ENCODE data around the gene SPRED2. TPM values are rescaled to one million over a fixed set of nuclear protein-coding genes. Genes with fewer than 3 reads are reported as not detected.

Gene SPRED2
- total and polyA plus RNA-seq, 2 of the 8 experiments (the other 6 are each of a cell fraction or from before 2014, with no cell fraction given), result 15.3 to 22.5 TPM

GRCh38 chr2:65347913-65348312 is 84.5 kb downstream of the SPRED2 start (continued):
- TF ChIP-seq RNF2 (IDR thresholded peaks at IDR 0.05; ENCODE audit: borderline replicate concordance, low read depth, low read length, missing control alignments, poor library complexity, severe bottlenecking) (no peak), ZNF274 (IDR thresholded peaks at IDR 0.05; ENCODE audit: borderline replicate concordance, extremely low read depth, low read length) (no peak), SUZ12 (IDR thresholded peaks at IDR 0.05; ENCODE audit: low read length) (no peak)

Measured in H1 (cell line).